HepG2 (cell line): Measurements from ENCODE around the gene EPB41. TPM values are rescaled to one million over a fixed set of nuclear protein-coding genes. Genes with fewer than 3 reads are reported as not detected.
A peak's percentile ranks its signal among the peaks of the same experiment; 100 is the strongest.

Experiments used
- ATAC-seq: fragments of 200-7000 bp; cut with Tn5 transposase; 3 replicates; pipeline ENCODE4 v1.9.1; 2020; ENCODE audit warnings: mild to moderate bottlenecking, moderate library complexity
- BruUV-seq: library from RNA; stranded (reverse); fragments of 400-500 nt; replicated peaks from 2 replicates; lab custom pipeline; 2021; lab: Mats Ljungman, UMichigan
- CTCF ChIA-PET: fragments of 300-600 bp; formaldehyde crosslinking; extraction: SDS; loops from one replicate; lab custom pipeline; 2021; ENCODE audit warnings: low total read pairs, inconsistent platforms, low intra/inter-chr PET ratio; lab: Yijun Ruan, JAX
- POLR2A ChIA-PET: fragments of 350-600 bp; sonication (Branson Sonifier 250); formaldehyde crosslinking; loops from one replicate; lab custom pipeline; 2020; ENCODE audit warnings: antibody characterized with exemption, inconsistent platforms; lab: Yijun Ruan, JAX
- DNase-seq: peaks from one replicate; pipeline ENCODE4 v3.0.0-alpha.2; 2015; ENCODE audit warnings: low spot score
- FAIRE-seq: peaks from 3 replicates; lab custom pipeline; 2011; peaks lifted over from hg19 to GRCh38; lab: Jason Lieb, UNC
- H2AFZ ChIP-seq: one replicate; pipeline ENCODE4 v1.6.1; 2011; ENCODE audit warnings: low read length, inconsistent platforms
- H3K27ac ChIP-seq: fragments of 300-600 bp; 3 replicates; pipeline ENCODE4 v1.8.0; 2011; ENCODE audit warnings: mixed run types, mild to moderate bottlenecking, mixed read lengths, low read length, inconsistent platforms; ENCODE audit not compliant: insufficient read depth; ENCODE audit errors: extremely low read length
- H3K27me3 ChIP-seq, 2 experiments: fragments of 200-600 bp in 1 of 2; 2 replicates in 1 of 2; 3 replicates in 1 of 2; pipeline versions ENCODE4 v1.6.0 to v1.8.0; 2011; ENCODE audit warnings: low read length in 2 of 2, mild to moderate bottlenecking in 2 of 2, moderate library complexity in 2 of 2, inconsistent platforms in 1 of 2; ENCODE audit not compliant: insufficient read depth in 2 of 2, control insufficient read depth in 1 of 2
- H3K36me3 ChIP-seq, 2 experiments: fragments of 200-600 bp in 1 of 2; replicated peaks in 1 of 2; 2 replicates in 1 of 2; 3 replicates in 1 of 2; pipeline versions ENCODE4 v1.5.1 to v1.8.0; 2011; ENCODE audit warnings: low read length in 2 of 2, inconsistent platforms in 1 of 2; ENCODE audit not compliant: insufficient read depth in 2 of 2, control insufficient read depth in 1 of 2
- H3K4me1 ChIP-seq: 2 replicates; pipeline ENCODE4 v1.5.1; 2012; ENCODE audit warnings: low read length, inconsistent platforms; ENCODE audit not compliant: insufficient read depth
- H3K4me2 ChIP-seq: 2 replicates; pipeline ENCODE4 v1.6.0; 2011; ENCODE audit warnings: low read depth, low read length, inconsistent platforms
- H3K4me3 ChIP-seq, 3 experiments: fragments of 200-600 bp in 1 of 3; sonication (generic), shearing (Covaris generic) in 1 of 3; replicated peaks in 1 of 3; 2 replicates each; pipeline ENCODE4 v1.5.1; 2011 to 2016; ENCODE audit warnings: low read length in 3 of 3, inconsistent platforms in 2 of 3, low read depth in 2 of 3, mild to moderate bottlenecking in 2 of 3, control low read depth in 1 of 3, mixed read lengths in 1 of 3; ENCODE audit not compliant: insufficient read depth in 1 of 3
- H3K79me2 ChIP-seq: one replicate; pipeline ENCODE4 v1.6.1; 2011; ENCODE audit warnings: low read length, inconsistent platforms; ENCODE audit not compliant: insufficient read depth
- H3K9ac ChIP-seq: 2 replicates; pipeline ENCODE4 v1.6.0; 2011; ENCODE audit warnings: mild to moderate bottlenecking, low read depth, low read length, inconsistent platforms; ENCODE audit not compliant: insufficient read depth
- H3K9me3 ChIP-seq: 2 replicates; pipeline ENCODE4 v1.5.1; 2012; ENCODE audit warnings: mild to moderate bottlenecking, low read length
- H4K20me1 ChIP-seq: 2 replicates; pipeline ENCODE4 v1.6.0; 2011; ENCODE audit warnings: inconsistent platforms, mild to moderate bottlenecking, low read length, moderate library complexity; ENCODE audit not compliant: insufficient read depth
- BCL6 ChIP-seq: IDR thresholded peaks from 2 replicates; pipeline ENCODE4 v1.6.1; 2016; ENCODE audit warnings: missing genetic modification reagents, missing compliant biosample characterization
- CEBPB ChIP-seq: IDR thresholded peaks from 2 replicates; pipeline ENCODE4 v1.6.1; 2011; ENCODE audit warnings: low read depth, low read length, improper control_type of control experiment, borderline replicate concordance
- CHCHD3 ChIP-seq: sonication (generic); formaldehyde crosslinking; IDR thresholded peaks from 2 replicates; pipeline ENCODE4 v1.8.0; 2022; ENCODE audit warnings: mild to moderate bottlenecking, missing genetic modification reagents, moderate library complexity
- FOXA3 ChIP-seq: IDR thresholded peaks from 2 replicates; pipeline ENCODE4 v1.6.1; 2016; ENCODE audit warnings: missing genetic modification reagents, missing compliant biosample characterization
- MEIS1 ChIP-seq: sonication (generic); formaldehyde crosslinking; IDR thresholded peaks from 2 replicates; pipeline ENCODE4 v1.9.0; 2021; ENCODE audit warnings: mild to moderate bottlenecking, missing genetic modification reagents, moderate library complexity, borderline replicate concordance
- NFE2 ChIP-seq: sonication (generic); formaldehyde crosslinking; IDR thresholded peaks from 2 replicates; pipeline ENCODE4 v1.4.0; 2020; ENCODE audit warnings: missing genetic modification reagents
- RFX1 ChIP-seq: fragments of 450-650 bp; IDR thresholded peaks from 2 replicates; pipeline ENCODE4 v1.6.1; 2017
- ZNF124 ChIP-seq: sonication (generic); formaldehyde crosslinking; IDR thresholded peaks from 2 replicates; pipeline ENCODE4 v1.4.0; 2020; ENCODE audit warnings: missing genetic modification reagents
- ZNF232 ChIP-seq: sonication (generic); formaldehyde crosslinking; IDR thresholded peaks from 2 replicates; pipeline ENCODE4 v1.4.0; 2020; ENCODE audit warnings: missing genetic modification reagents, borderline replicate concordance
- ZNF30 ChIP-seq: sonication (generic); formaldehyde crosslinking; IDR thresholded peaks from 2 replicates; pipeline ENCODE4 v1.5.0; 2020; ENCODE audit warnings: mild to moderate bottlenecking, missing genetic modification reagents
- ZNF460 ChIP-seq: sonication (generic); formaldehyde crosslinking; IDR thresholded peaks from 2 replicates; pipeline ENCODE4 v1.5.1; 2020; ENCODE audit warnings: missing genetic modification reagents, mild to moderate bottlenecking, borderline replicate concordance
- ZNF576 ChIP-seq: sonication (generic); formaldehyde crosslinking; IDR thresholded peaks from 2 replicates; pipeline ENCODE4 v1.4.0; 2020; ENCODE audit warnings: mild to moderate bottlenecking, missing genetic modification reagents
- ZNF614 ChIP-seq: IDR thresholded peaks from 2 replicates; pipeline ENCODE4 v1.6.1; 2018; ENCODE audit warnings: missing biosample characterization, missing genetic modification reagents, inconsistent platforms, borderline replicate concordance
- WGBS: methylation state at CpG from one replicate; pipeline ENCODE4 v1.1.6; 2017; ENCODE audit warnings: low lambda C conversion rate; 5-methylcytosine and 5-hydroxymethylcytosine counted together
- in situ Hi-C: cut with HindIII; loops from 2 replicates; pipeline ENCODE4 v1.10.0; 2017; ENCODE audit warnings: low pct_unique_long_range_greater_than_20kb; ENCODE audit not compliant: extremely low pct_ligation_motif_present
- intact Hi-C: fragments of 100-400 bp; cut with micrococcal nuclease; formaldehyde crosslinking; loops from one replicate; pipeline ENCODE4 v1.10.0; 2022; ENCODE audit not compliant: unreplicated experiment
- polyA plus RNA-seq, 8 experiments: library from polyadenylated mRNA; depleted of rRNA in 3 of 8; stranded (reverse) in 7 of 8; unstranded in 1 of 8; fragments of >200 nt; fragmentation: Illumina TruSeq in 4 of 8; extraction: Trizol in 4 of 8; gene quantifications; 2 replicates each; pipeline versions ENCODE4 v1.2.1 to v1.2.3, GENCODE V29; 2011 to 2016; ENCODE audit warnings: low read depth in 4 of 8, missing spikeins in 1 of 8, mixed read lengths in 1 of 8; ENCODE audit not compliant: insufficient read depth in 1 of 8
- total RNA-seq, 5 experiments: library from RNA; depleted of rRNA; stranded (reverse); fragments of >200 nt; fragmentation: Illumina TruSeq; extraction: Trizol; gene quantifications; 2 replicates each; pipeline ENCODE4 v1.2.3, GENCODE V29; 2016; ENCODE audit warnings: low read depth in 1 of 5
- TF ChIP-seq, protein P1 (sequence below): sonication (generic); formaldehyde crosslinking; IDR thresholded peaks from 2 replicates; pipeline ENCODE4 v1.4.0; 2020; ENCODE audit warnings: missing genetic modification reagents, mild to moderate bottlenecking, borderline replicate concordance
- TF ChIP-seq, protein P2 (sequence below): sonication (generic); formaldehyde crosslinking; IDR thresholded peaks from 2 replicates; pipeline ENCODE4 v1.4.0; 2020; ENCODE audit warnings: missing genetic modification reagents
- TF ChIP-seq, protein P3 (sequence below): sonication (generic); formaldehyde crosslinking; IDR thresholded peaks from 2 replicates; pipeline ENCODE4 v1.4.0; 2020; ENCODE audit warnings: mild to moderate bottlenecking, missing genetic modification reagents
- TF ChIP-seq, protein P4 (sequence below): sonication (generic); formaldehyde crosslinking; IDR thresholded peaks from 2 replicates; pipeline ENCODE4 v1.8.0; 2022; ENCODE audit warnings: mild to moderate bottlenecking, missing genetic modification reagents, moderate library complexity
- TF ChIP-seq, protein P5 (sequence below): sonication (generic); formaldehyde crosslinking; conservative IDR thresholded peaks from 2 replicates; pipeline ENCODE4 v1.4.0; 2020; ENCODE audit warnings: missing genetic modification reagents

The EPB41 gene
- total and polyA plus RNA-seq, 2 of the 13 experiments (the other 11 are each of a cell fraction or from before 2014, with no cell fraction given): 34.5 to 46.7 TPM

GRCh38 chr1:29136391-29136915 lies 222.1 kb downstream of the EPB41 start:
- ChIA-PET POLR2A (no interaction called here), CTCF (no interaction called here)
- H3K36me3 ChIP-seq: no peaks in the 10 kb centered on the region
- H4K20me1 ChIP-seq: no peaks in the 10 kb centered on the region
- H3K27ac ChIP-seq: no peak overlapping the region
- no peaks in the 10 kb centered on the region; a peak in 2 of 5 replicates for H3K27me3 ChIP-seq
- H3K9ac ChIP-seq: no peak overlapping the region
- DNase-seq (no peak), ATAC-seq (peak; percentile 49), FAIRE-seq (no peak)
- no TSS peak for BruUV-seq
- H3K9me3 ChIP-seq: no peaks in the 10 kb centered on the region
- H3K4me2 ChIP-seq: peak overlapping the region; percentile 9; the same call in 1 of the 2 replicates
- H3K4me1 ChIP-seq: peaks cover 21% of the 10 kb centered on the region
- WGBS: 22% methylated on average over 14 of the region's 14 CpGs
- in situ Hi-C loops (no loop called here), intact Hi-C loops (no loop called here)
- no peak overlapping the region for H2AFZ ChIP-seq
- H3K79me2 ChIP-seq: no peaks in the 10 kb centered on the region
- no peak overlapping the region for H3K4me3 ChIP-seq
- TF ChIP-seq RFX1 (no peak), ZNF232 (CRISPR knock-in tag) (no peak), MEIS1 (CRISPR knock-in tag) (no peak), CHCHD3 (CRISPR knock-in tag) (no peak), ZNF614 (CRISPR knock-in tag) (no peak), CEBPB (no peak), ZNF30 (CRISPR knock-in tag) (no peak), NFE2 (CRISPR knock-in tag) (no peak), ZNF124 (CRISPR knock-in tag) (no peak), ZNF576 (no peak), BCL6 (peak; percentile 58; the same call in 1 of the 2 replicates), ZNF460 (no peak), FOXA3 (CRISPR knock-in tag) (no peak)
- TF ChIP-seq, protein P1, sequence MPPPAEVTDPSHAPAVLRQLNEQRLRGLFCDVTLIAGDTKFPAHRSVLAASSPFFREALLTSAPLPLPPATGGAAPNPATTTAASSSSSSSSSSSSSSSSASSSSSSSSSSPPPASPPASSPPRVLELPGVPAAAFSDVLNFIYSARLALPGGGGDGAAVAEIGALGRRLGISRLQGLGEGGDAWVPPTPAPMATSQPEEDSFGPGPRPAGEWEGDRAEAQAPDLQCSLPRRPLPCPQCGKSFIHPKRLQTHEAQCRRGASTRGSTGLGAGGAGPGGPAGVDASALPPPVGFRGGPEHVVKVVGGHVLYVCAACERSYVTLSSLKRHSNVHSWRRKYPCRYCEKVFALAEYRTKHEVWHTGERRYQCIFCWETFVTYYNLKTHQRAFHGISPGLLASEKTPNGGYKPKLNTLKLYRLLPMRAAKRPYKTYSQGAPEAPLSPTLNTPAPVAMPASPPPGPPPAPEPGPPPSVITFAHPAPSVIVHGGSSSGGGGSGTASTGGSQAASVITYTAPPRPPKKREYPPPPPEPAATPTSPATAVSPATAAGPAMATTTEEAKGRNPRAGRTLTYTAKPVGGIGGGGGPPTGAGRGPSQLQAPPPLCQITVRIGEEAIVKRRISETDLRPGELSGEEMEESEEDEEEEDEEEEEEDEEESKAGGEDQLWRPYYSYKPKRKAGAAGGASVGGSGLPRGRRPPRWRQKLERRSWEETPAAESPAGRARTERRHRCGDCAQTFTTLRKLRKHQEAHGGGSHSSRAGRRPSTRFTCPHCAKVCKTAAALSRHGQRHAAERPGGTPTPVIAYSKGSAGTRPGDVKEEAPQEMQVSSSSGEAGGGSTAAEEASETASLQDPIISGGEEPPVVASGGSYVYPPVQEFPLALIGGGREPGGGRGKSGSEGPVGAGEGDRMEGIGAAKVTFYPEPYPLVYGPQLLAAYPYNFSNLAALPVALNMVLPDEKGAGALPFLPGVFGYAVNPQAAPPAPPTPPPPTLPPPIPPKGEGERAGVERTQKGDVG (CRISPR knock-in tag): no peak
- TF ChIP-seq, protein P2, sequence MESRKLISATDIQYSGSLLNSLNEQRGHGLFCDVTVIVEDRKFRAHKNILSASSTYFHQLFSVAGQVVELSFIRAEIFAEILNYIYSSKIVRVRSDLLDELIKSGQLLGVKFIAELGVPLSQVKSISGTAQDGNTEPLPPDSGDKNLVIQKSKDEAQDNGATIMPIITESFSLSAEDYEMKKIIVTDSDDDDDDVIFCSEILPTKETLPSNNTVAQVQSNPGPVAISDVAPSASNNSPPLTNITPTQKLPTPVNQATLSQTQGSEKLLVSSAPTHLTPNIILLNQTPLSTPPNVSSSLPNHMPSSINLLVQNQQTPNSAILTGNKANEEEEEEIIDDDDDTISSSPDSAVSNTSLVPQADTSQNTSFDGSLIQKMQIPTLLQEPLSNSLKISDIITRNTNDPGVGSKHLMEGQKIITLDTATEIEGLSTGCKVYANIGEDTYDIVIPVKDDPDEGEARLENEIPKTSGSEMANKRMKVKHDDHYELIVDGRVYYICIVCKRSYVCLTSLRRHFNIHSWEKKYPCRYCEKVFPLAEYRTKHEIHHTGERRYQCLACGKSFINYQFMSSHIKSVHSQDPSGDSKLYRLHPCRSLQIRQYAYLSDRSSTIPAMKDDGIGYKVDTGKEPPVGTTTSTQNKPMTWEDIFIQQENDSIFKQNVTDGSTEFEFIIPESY (CRISPR knock-in tag): no peak
- TF ChIP-seq, protein P3, sequence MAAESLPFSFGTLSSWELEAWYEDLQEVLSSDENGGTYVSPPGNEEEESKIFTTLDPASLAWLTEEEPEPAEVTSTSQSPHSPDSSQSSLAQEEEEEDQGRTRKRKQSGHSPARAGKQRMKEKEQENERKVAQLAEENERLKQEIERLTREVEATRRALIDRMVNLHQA (CRISPR knock-in tag): no peak
- TF ChIP-seq, protein P4, sequence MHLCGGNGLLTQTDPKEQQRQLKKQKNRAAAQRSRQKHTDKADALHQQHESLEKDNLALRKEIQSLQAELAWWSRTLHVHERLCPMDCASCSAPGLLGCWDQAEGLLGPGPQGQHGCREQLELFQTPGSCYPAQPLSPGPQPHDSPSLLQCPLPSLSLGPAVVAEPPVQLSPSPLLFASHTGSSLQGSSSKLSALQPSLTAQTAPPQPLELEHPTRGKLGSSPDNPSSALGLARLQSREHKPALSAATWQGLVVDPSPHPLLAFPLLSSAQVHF (CRISPR knock-in tag): no peak
- TF ChIP-seq, protein P5, sequence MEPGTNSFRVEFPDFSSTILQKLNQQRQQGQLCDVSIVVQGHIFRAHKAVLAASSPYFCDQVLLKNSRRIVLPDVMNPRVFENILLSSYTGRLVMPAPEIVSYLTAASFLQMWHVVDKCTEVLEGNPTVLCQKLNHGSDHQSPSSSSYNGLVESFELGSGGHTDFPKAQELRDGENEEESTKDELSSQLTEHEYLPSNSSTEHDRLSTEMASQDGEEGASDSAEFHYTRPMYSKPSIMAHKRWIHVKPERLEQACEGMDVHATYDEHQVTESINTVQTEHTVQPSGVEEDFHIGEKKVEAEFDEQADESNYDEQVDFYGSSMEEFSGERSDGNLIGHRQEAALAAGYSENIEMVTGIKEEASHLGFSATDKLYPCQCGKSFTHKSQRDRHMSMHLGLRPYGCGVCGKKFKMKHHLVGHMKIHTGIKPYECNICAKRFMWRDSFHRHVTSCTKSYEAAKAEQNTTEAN: no peak
